Right lung (tissue), 5 donors: ENCODE results near the gene DCTD. TPM values are rescaled to one million over a fixed set of nuclear protein-coding genes. Genes with fewer than 3 reads are reported as not detected.

Experiments
- DNase-seq, 2 donors: peaks; one replicate each; pipeline ENCODE4 v3.0.0-alpha.2; 2013
- polyA plus RNA-seq, 5 donors: library from polyadenylated mRNA; unstranded; fragments of 120-200 nt; gene quantifications; one replicate each; pipeline versions ENCODE4 v1.2.1 to v1.2.3, GENCODE V29; 2013; ENCODE audit warnings: inconsistent platforms in 1 of 5, low replicate concordance in 1 of 5; ENCODE audit not compliant: insufficient read length in 5 of 5, insufficient read depth in 1 of 5

DCTD gene
- polyA plus RNA-seq, 5 donors = 104 to 113 (median 110) TPM

GRCh38 chr4:182842759-182843390 lies 74.3 kb downstream of the DCTD start:
- no peak for DNase-seq

GRCh38 chr4:182842104-182842600 lies 75.0 kb downstream of the DCTD start:
- DNase-seq = no peak

DNA sequence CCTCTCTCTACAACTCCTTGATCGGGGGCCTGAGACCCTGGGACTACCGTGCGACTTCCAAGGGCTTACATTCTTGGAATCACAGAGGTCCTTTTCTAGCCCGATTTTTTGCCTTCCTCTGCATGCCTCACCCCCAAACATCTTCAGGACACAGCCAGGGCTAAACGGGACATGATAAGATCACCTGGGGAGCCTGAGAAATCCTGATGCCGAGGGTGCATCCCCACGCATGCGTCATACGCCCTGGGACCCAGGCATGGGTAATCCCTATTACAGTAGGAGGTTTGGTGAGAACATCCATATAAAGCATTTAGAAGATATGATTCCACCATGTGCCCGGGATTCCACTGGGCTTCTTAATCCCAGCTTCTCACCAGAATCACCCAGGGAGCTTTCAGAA lies 77.1 kb downstream of the DCTD start:
- DNase-seq = no peak

Other genes starting within 250 kb of the DCTD start
- gene WWC2, start 181.9 kb upstream of the DCTD start, polyA plus RNA-seq = 10 to 100 TPM; 27.2 to 75.2 (median 52.9) TPM